AG10803 (cell line): ENCODE results near the gene GPR17.

Source experiments
- DNase-seq: peaks from one replicate; pipeline ENCODE4 v3.0.0; 2010; ENCODE audit warnings: low read depth
- H3K4me3 ChIP-seq: 2 replicates; pipeline ENCODE4 v1.5.1; 2011; ENCODE audit warnings: mild to moderate bottlenecking, low read length, control low read depth
- TF ChIP-seq, protein P1 (sequence below): conservative IDR thresholded peaks from 2 replicates; pipeline ENCODE4 v1.5.1; 2011; ENCODE audit warnings: mild to moderate bottlenecking, low read length, control low read depth, inconsistent platforms

GPR17 gene

DNA sequence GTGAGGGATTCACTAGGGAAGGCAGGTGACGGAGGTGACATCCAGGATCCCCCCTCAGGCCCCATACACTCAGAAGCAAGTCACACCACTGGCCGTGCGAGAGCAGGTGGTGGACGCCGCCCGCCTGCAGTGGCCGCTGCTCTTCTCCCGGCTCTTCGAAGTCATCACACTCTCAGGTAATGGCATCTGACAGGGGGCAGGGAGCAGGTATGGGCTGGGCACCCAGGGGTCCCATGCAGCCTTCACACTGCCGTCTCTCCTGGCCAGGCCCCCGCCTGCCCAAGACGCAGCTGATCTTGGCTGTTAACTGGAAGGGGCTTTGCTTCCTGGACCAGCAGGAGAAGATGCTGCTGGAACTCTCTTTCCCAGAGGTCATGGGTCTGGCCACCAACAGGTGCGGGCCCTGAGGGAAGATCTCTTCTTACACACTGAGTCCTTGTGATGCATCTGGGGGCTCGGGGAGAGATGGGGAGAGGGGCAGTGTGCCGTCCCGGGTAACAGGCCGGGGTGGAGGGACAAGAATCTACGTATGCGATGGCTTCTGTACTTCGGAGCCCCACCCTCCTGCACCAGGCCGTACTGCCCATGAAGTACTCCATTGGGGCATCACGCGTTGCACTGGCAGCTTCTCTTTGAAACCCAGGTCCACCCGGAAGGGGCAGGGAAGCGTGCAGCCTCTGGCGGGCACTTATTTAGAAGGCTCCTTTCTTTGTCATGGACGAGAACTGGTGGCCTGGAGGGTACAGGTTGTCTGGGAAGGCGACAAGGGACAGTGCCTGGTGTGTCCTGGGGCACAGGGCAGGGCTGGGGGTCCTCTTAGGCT, 18.8 kb upstream of the GPR17 start:
- DNase-seq: no peak
- no peak overlapping the region for H3K4me3 ChIP-seq
- TF ChIP-seq, protein P1, sequence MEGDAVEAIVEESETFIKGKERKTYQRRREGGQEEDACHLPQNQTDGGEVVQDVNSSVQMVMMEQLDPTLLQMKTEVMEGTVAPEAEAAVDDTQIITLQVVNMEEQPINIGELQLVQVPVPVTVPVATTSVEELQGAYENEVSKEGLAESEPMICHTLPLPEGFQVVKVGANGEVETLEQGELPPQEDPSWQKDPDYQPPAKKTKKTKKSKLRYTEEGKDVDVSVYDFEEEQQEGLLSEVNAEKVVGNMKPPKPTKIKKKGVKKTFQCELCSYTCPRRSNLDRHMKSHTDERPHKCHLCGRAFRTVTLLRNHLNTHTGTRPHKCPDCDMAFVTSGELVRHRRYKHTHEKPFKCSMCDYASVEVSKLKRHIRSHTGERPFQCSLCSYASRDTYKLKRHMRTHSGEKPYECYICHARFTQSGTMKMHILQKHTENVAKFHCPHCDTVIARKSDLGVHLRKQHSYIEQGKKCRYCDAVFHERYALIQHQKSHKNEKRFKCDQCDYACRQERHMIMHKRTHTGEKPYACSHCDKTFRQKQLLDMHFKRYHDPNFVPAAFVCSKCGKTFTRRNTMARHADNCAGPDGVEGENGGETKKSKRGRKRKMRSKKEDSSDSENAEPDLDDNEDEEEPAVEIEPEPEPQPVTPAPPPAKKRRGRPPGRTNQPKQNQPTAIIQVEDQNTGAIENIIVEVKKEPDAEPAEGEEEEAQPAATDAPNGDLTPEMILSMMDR: no peak

DNA sequence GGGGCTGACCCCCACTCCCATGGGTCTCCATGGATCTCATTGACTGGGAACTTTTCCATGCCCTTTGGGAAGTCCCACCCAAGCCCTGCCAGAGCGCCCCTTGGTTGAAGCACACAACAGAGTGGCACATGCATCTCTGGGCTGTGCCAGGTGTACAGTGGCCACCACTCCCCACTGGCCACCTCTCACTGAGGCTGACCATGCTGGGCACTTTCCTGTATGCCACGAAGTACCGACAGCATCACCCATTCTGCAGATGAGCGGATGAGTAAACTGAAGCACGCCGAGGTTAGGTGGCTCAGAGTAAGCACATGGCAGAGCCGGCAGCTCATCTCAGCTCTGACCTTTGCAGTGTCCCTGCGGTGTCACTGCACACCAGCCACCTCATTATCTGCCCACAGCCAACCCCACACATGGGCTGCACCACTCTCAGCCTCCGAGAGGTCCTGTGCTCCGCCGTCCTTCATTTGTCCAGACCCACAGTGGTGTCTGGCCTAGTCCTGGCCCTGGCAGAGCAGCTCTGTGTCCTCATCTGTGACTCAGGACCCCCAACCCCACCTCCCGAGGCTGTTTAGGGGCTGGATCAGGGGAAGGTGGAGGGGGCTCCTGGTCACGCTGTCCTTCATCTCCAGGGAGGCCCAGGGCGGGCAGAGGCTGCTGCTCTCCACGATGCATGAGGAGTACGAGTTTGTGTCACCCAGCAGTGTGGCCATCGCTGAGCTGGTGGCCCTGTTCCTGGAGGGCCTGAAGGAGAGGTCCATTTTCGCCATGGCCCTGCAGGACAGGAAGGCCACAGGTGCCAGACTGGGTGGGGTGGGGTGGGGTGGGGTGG, 18.0 kb upstream of the GPR17 start:
- DNase-seq: no peak
- H3K4me3 ChIP-seq: no peak overlapping the region
- TF ChIP-seq, protein P1: no peak

DNA sequence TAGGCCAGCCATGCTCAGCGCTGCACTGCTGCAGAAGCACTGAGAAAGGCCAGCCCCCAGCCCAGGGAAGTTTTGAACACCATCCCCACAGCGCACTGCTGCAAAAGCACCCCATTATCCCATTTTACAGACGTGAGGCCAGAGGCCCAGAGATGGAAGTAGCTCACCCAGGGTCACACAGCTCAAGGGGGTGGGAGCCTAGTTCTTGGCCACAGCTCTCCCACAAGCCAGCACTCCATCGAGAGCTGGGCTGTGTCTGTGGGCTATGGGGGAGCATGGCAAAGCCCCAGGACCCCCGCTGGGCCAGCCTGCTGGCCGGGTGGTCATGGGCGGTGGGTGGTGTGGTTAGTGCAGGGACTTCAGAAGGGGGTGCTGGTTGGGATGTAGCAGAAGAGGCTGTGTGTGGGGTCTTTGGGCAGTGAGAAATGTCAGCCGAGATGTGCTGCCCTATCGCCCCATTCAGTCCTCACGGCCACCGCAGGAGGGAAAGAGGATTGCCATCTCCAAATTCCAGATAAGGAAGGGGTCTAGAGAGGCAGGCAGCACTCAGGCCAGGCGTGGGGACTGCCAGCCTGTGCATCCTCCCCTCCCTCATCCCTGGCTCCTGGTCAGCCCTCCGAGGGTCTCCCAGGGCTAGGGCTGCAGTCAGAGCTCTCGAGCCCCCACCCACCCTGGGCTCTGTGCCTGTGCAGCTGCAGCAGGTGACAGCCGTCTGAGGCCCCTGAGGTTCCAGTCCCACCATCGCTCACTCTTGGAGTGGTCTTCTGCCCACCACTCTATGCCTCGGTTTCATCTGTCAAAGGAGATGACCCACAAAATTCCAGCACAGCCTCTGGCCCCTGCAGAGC, 17.0 kb upstream of the GPR17 start:
- no peak overlapping the region for H3K4me3 ChIP-seq
- TF ChIP-seq, protein P1: no peak
- DNase-seq: no peak

DNA sequence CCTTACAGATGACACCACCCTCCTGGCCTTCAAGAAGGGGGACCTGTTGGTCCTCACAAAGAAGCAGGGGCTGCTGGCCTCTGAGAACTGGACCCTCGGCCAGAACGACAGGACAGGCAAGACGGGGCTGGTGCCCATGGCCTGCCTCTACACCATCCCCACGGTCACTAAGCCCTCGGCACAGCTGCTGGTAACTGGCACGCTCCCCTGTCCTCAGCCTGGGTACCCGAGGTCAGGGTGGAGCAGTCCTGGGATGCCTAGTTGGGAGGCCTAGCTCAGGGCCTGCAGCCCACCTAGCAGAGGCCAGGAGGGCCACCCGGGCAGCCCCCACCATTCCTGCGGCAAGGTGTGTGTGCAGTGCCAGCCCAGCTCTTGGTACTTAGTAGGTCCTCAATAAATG, 16.3 kb upstream of the GPR17 start:
- DNase-seq: no peak
- TF ChIP-seq, protein P1: no peak
- H3K4me3 ChIP-seq: no peak overlapping the region

DNA sequence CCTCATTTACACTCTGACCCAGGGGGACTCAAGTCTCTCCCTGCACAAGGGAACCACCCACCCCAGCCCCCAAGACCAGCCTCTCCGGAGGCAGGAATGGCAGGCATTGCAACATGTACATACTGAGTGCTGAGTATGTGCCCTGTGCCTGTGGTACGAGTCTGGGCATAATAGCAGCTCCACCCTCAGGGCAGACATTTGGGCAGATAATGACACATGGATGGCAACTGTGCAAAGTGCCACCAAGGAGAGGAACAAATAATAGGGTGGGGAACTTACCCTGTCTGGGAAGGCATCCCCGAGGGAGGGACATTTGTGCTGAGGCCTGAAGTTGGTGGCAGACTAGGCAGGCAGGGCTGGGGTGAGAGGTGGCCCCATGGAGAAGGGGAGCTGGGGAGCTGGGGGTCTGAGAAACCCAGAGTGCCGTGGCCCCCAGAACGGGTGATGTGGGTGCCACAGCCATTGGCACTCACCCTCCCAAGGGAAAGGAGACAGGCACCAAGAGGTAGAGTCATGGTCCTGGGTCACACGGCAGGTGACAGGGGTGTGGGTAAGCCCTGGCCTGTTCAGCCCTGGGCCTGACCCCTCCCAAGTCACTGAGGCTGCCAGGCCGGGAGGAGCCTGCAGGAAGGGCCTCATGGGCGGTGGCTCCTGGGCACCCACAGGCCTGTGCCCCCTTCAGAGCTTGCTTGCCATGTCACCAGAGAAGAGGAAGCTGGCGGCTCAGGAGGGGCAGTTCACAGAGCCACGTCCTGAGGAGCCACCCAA, 15.7 kb upstream of the GPR17 start:
- no peak overlapping the region for H3K4me3 ChIP-seq
- TF ChIP-seq, protein P1: no peak
- DNase-seq: no peak

DNA sequence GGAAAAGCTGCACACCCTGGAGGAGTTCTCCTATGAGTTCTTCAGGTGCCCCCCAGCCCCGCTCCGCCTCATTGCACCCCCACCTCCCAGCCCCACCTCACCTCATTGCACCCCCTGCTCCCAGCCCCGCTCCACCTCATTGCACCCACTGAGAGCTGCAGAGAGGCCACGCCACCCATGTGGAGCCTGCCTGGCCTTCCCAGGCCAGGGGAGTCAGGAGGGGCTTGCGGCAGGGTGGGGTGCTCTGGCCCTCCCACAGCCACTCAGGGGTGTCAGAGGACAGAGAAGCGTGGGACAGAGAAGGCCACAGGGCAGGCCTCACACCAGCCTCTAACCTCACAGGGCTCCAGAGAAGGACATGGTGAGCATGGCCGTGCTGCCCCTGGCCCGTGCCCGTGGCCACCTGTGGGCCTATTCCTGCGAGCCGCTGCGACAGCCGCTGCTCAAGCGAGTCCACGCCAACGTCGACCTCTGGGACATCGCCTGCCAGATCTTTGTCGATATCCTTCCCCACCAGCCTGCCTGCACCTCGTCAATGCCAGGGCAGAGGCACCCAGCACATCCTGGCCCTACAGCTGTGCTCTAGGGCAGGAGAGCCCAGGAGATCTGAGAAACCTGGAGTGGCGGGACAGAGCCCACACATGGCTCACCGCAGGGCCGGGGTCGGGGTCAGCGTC, 15.0 kb upstream of the GPR17 start:
- no peak for DNase-seq
- no peak overlapping the region for H3K4me3 ChIP-seq
- TF ChIP-seq, protein P1: no peak
